IMR-90 (cell line): Measurements from ENCODE around the gene WDR13.

Source experiments
- BHLHE40 ChIP-seq: fragments of 150-350 bp; IDR thresholded peaks from 2 replicates; pipeline ENCODE4 v1.6.1; 2016; ENCODE audit warnings: mild to moderate bottlenecking, low read depth, low read length
- CEBPB ChIP-seq: IDR thresholded peaks from 2 replicates; pipeline ENCODE4 v1.6.1; 2012; ENCODE audit warnings: low read depth, low read length, improper control_type of control experiment
- CHD1 ChIP-seq: IDR thresholded peaks from 2 replicates; pipeline ENCODE4 v1.6.1; 2012; ENCODE audit warnings: low read depth, low read length, improper control_type of control experiment
- CTCF ChIP-seq: conservative IDR thresholded peaks from 2 replicates; pipeline ENCODE4 v1.5.1; 2012; ENCODE audit warnings: mild to moderate bottlenecking, low read depth, low read length, improper control_type of control experiment
- ELK1 ChIP-seq: fragments of 150-350 bp; IDR thresholded peaks from 2 replicates; pipeline ENCODE4 v1.6.1; 2016; ENCODE audit warnings: low read depth, mild to moderate bottlenecking, low read length, moderate library complexity, borderline replicate concordance
- FOS ChIP-seq: fragments of 150-350 bp; IDR thresholded peaks from 2 replicates; pipeline ENCODE4 v1.6.1; 2016; ENCODE audit warnings: low read depth, low read length
- MAFK ChIP-seq: IDR thresholded peaks from 2 replicates; pipeline ENCODE4 v1.6.1; 2012; ENCODE audit warnings: low read depth, low read length, improper control_type of control experiment
- MAZ ChIP-seq: IDR thresholded peaks from 2 replicates; pipeline ENCODE4 v1.6.1; 2012; ENCODE audit warnings: low read depth, mild to moderate bottlenecking, low read length, improper control_type of control experiment, moderate library complexity, borderline replicate concordance
- MXI1 ChIP-seq: IDR thresholded peaks from 2 replicates; pipeline ENCODE4 v1.6.1; 2012; ENCODE audit warnings: low read depth, mild to moderate bottlenecking, low read length, moderate library complexity, borderline replicate concordance
- POLR2A ChIP-seq: IDR thresholded peaks from 2 replicates; pipeline ENCODE4 v1.6.1; 2012; ENCODE audit warnings: mild to moderate bottlenecking, low read depth, low read length
- RAD21 ChIP-seq: IDR thresholded peaks from 2 replicates; pipeline ENCODE4 v1.6.1; 2012; ENCODE audit warnings: low read length, improper control_type of control experiment
- RCOR1 ChIP-seq: IDR thresholded peaks from 2 replicates; pipeline ENCODE4 v1.6.1; 2012; ENCODE audit warnings: mild to moderate bottlenecking, low read length, improper control_type of control experiment; ENCODE audit not compliant: insufficient replicate concordance
- USF2 ChIP-seq: fragments of 150-350 bp; IDR thresholded peaks from 2 replicates; pipeline ENCODE4 v1.6.1; 2017; ENCODE audit warnings: mild to moderate bottlenecking, antibody characterized with exemption, low read length, low read depth

GRCh38 chrX:48592971-48593370, 4.3 kb upstream of the WDR13 start:
- TF ChIP-seq RAD21 (no peak), CTCF (no peak), CEBPB (no peak), POLR2A (no peak), BHLHE40 (no peak), RCOR1 (no peak), USF2 (no peak), ELK1 (no peak), CHD1 (no peak), MXI1 (no peak), MAZ (no peak), MAFK (no peak), FOS (no peak)
